D721Med (cell line): ENCODE measurements around the gene PANK2.

Source experiments
- DNase-seq: peaks from one replicate; pipeline ENCODE4 v3.0.0; 2011; ENCODE audit warnings: low spot score; ENCODE audit not compliant: insufficient read length
- FAIRE-seq: peaks from 2 replicates; lab custom pipeline; 2011; peaks lifted over from hg19 to GRCh38; lab: Jason Lieb, UNC
- CTCF ChIP-seq: IDR thresholded peaks from 2 replicates; pipeline ENCODE4 v1.5.1; 2012; ENCODE audit warnings: mild to moderate bottlenecking, control low read depth; ENCODE audit not compliant: insufficient read depth; ENCODE audit errors: missing control alignments

Gene PANK2

GRCh38 chr20:3910853-3911252, 21.7 kb downstream of the PANK2 start:
- no peak for TF ChIP-seq CTCF
- FAIRE-seq: no peak
- no peak for DNase-seq

- no peak for TF ChIP-seq CTCF
- no peak for DNase-seq
- FAIRE-seq: no peak
These were observed 22.8 kb downstream of the PANK2 start for GRCh38 chr20:3911956-3912355.

GRCh38 chr20:3914446-3914845, 25.3 kb downstream of the PANK2 start:
- no peak for DNase-seq
- no peak for TF ChIP-seq CTCF
- FAIRE-seq: no peak

GRCh38 chr20:3915691-3916090, 26.5 kb downstream of the PANK2 start:
- FAIRE-seq (no peak), DNase-seq (no peak)
- TF ChIP-seq CTCF: no peak

- DNase-seq (no peak), FAIRE-seq (no peak)
- TF ChIP-seq CTCF: no peak
These were observed 27.2 kb downstream of the PANK2 start for GRCh38 chr20:3916364-3916763.

- TF ChIP-seq CTCF: no peak
- DNase-seq: no peak
- FAIRE-seq: no peak
These were observed 30.2 kb downstream of the PANK2 start for GRCh38 chr20:3919352-3919751.

GRCh38 chr20:3922223-3922982, 33.2 kb downstream of the PANK2 start:
- DNase-seq (no peak), FAIRE-seq (no peak)
- TF ChIP-seq CTCF: no peak
